Activated CD8-positive, alpha-beta memory T cell treated with anti-CD3 and anti-CD28 coated beads for 36 hours (primary cell): Measurements from ENCODE around the gene C2orf76. TPM values are rescaled to one million over a fixed set of nuclear protein-coding genes. Genes with fewer than 3 reads are reported as not detected.
"Not testable (repeated sequence)": the region's sequence is repeated elsewhere in the genome, so short reads cannot be mapped to it uniquely, and the experiment has no call there.

Experiments
- CTCF ChIA-PET: fragments of 350-600 bp; sonication (Branson Sonifier 250); formaldehyde crosslinking; loops from one replicate; lab custom pipeline; 2021; ENCODE audit warnings: antibody characterized with exemption; lab: Charles Lee
- POLR2A ChIA-PET: fragments of 350-600 bp; sonication (Branson Sonifier 250); formaldehyde crosslinking; loops from one replicate; lab custom pipeline; 2021; ENCODE audit warnings: antibody characterized with exemption; lab: Charles Lee
- total RNA-seq, 2 experiments: library from RNA; stranded (reverse); gene quantifications; one replicate each; pipeline ENCODE4 v1.2.3, GENCODE V29; 2021

C2orf76 gene
- total RNA-seq, 2 experiments from 2014 or later = 21.0 to 22.1 TPM

DNA sequence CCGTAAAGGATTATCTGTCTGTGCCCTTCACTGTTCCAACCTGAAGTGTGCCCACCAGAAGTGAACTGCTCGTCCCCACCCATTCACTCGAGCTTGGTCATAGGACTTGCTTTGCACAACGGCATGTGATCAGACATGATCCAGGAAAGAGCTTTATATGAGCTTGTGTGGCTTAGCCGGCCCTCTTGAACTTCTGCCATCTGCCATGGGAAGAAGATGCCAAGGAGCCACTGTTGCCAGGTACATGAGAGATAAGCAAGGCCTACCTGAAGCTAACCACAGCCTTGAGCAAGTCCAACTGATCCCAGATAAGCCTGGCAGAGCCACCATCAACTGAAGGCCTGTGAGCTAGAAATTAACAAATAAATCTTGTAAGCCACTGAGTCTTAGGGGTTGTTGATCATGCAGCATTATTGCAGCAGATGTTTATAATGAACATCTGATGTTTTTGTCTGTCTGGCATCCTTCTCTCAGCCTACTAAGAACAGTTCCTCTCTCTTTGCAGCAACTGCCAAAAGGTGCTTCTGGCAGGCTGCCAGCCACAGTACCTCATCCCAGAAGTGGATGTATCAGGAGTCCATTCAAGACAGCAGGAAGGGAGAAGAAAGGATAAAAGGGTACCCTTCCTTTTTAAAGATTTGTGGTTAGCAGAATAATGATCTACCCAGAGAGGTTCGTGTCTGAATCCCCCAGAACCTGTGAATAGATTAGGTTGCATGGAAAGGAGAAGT, 16.9 kb upstream of the C2orf76 start:
- CTCF ChIA-PET = no interaction called here
- POLR2A ChIA-PET = no interaction called here

DNA sequence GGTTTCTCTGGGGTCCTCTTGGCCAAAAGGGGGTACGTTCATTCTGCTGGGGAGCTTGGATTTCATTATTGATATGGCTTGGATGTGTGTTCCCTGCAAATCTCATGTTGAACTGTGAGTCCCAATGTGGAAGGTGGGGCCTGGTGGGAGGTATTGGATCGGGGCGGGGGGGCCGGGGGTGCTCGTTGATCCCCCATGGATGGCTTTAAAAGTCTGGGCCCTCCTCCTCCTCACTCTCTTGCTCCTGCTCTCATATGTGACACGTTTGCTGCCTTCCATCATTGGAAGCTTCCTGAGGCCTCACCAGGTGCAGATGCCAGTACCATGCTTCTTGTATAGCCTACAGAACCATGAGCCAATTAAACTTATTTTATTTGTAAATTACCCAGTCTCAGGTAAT, 11.9 kb upstream of the C2orf76 start:
- POLR2A ChIA-PET = no interaction called here
- CTCF ChIA-PET = no interaction called here

DNA sequence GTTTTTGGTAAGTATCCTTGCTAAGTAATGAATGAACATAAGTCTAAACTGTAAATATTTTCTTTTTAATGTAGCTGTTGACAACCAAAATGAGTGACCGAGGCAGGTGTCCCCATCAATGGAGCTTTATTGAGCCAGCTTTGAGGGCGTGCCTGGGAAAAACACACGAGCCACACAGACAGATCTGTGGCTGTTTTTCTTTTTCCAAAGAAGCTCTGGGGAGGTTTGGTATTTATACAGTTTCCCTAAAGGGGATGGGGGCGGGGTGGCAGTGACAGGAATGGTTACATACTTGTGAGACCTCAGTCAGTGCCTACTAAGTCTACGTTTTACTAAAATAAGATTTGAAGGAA, 11.3 kb upstream of the C2orf76 start:
- ChIA-PET CTCF (no interaction called here), POLR2A (no interaction called here)

- ChIA-PET CTCF (no interaction called here), POLR2A (no interaction called here)
These were observed 10.8 kb upstream of the C2orf76 start for GRCh38 chr2:119377294-119377992.

- POLR2A ChIA-PET = no interaction called here
- CTCF ChIA-PET = no interaction called here
These were observed 10.2 kb upstream of the C2orf76 start for GRCh38 chr2:119376810-119377209.

DNA sequence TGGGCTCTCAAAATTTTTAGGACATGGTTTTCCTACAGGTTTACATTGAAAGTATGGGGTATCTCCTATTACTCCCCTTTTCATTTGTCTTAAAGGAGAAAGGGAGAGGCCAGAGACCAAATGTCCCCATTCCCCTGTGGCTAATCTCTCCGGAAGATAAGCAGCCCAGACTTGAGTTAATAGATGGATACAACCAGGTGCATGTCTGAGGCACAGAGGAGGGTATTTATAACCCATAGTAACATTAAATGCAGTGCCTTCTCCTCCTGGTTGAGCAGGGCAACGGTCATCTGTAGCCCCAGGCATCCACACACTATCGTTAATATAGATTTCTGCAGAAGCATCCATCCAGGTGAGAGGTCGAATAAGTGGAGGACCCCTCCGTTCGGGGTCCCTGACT, 9.8 kb upstream of the C2orf76 start:
- POLR2A ChIA-PET, CTCF ChIA-PET: not testable (repeated sequence)

DNA sequence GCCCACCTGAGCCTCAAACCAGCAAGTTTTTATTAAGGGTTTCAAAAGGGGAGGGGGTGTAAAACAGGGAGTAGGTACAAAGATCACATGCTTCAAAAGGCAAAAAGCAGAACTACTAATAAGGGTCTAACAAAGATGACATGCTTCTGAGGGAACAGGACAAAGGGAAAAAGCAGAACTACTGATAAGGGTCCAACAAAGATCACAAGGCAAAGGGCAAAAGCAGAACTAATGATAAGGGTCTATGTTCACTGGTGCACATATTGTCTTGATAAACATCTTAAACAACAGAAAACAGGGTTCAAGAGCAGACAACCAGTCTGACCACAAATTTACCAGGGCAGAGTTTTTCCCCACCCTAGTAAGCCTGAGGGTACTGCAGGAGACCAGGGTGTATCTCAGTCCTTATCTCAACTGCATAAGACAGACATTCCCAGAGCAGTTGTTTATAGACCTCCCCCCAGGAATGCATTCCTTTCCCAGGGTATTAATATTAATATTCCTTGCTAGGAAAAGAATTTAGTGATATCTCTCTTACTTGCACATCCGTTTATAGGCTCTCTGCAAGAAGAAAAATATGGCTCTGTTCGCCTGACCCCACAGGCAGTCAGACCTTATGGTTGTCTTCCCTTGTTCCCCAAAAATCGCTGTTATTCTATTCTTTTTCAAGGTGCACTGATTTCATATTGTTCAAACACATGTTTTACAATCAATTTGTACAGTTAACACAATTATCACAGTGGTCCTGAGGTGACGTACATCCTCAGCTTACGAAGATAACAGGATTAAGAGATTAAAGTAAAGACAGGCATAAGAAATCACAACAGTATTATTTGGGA, 7.5 kb upstream of the C2orf76 start:
- POLR2A ChIA-PET, CTCF ChIA-PET: not testable (repeated sequence)

DNA sequence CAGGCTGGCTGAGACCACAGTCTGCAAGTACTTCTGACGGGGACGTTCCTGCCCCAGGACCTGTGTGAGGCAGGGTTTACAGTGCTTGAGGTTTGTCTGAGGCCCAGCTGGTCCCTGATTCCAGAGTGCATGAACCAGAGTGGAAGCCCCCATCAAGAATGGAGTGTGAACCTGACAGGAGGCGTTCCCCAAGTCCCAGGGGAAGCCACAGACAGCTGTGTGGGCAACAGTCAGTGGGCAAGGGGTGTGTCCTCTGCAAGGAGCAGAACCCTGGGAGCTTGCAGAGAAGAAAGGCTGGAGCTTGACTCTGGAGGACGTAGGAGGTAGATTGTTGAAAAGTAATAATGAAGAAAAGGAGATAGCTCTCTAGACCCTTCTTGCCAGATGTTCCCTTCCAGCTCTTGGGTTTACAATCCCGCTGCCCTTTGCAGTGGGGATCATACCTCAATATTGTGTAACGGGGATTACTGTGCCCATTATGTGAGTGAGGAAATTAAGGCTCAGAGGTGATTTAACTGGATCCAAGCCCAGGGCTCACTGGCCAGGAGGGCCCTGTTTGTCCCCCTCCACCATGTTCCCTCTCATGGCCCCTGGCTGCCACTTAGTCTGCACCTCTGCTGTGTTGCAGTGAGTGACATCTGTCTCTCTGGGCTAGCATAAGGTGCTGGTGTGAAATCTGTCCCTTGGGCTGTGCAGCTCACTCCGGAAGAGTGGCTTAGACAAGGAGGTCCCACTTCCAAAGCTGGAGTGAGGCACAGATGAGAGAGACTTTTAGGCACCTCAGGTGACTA, 6.3 kb upstream of the C2orf76 start:
- ChIA-PET POLR2A (no interaction called here), CTCF (no interaction called here)

- ChIA-PET POLR2A (no interaction called here), CTCF (no interaction called here)
These were observed 4.5 kb upstream of the C2orf76 start for GRCh38 chr2:119371111-119371510.

GRCh38 chr2:119369845-119370244, 3.2 kb upstream of the C2orf76 start:
- ChIA-PET CTCF (no interaction called here), POLR2A (no interaction called here)

- CTCF ChIA-PET = no interaction called here
- POLR2A ChIA-PET = interaction anchor here (2.1 kb wide), 1 partner anchor 311 kb away, joined by 7 read pairs; the partner anchor contains the start of gene TMEM177
These were observed 952 bp upstream of the C2orf76 start for GRCh38 chr2:119367472-119368099.

DNA sequence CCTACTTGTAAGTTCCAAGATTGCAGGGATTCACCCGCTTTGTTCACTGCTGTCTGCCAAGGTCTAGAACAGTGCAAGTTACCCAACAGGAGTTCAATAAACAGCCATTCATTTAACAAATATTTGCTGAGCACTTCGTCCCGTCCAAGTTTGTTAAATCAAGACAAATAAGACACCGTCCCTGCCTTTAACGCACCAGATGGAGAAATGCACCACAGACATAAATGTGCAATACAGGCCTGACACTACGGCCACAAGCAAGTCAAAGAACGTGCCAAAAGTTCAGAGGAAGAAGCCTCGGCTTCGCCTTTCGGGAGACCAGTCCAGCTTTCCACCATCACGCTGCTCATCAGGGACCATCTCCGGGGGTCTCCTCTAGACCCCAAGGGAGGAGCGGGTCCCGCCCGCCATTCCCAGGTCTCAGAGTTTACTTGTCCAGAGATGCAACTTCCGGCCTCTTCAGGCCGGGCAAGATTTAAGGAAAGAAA, 429 bp downstream of the C2orf76 start:
- ChIA-PET POLR2A (interaction anchor here (2.1 kb wide), 1 partner anchor 312 kb away, joined by 7 read pairs; the partner anchor contains the start of gene TMEM177), CTCF (no interaction called here)

DNA sequence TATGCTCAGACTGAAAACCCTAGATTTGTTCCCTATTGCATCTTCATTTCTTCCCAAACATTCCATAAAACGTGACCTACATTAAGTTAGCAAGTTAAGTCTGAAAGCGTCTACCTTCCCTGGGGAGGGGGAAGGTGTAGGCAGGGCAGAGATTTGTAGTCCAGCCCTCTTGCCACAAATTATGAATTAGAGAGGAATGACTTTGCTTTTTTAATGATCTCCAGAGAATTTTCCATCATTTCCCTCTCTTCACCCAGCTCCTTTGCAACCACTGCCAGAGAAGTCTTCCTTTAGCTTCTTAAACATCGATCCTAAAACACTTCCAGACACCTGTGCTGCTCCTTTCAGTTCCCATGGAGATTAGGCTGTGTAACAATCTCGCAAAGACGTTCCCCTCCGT, 1.2 kb downstream of the C2orf76 start:
- ChIA-PET POLR2A (no interaction called here), CTCF (no interaction called here)

DNA sequence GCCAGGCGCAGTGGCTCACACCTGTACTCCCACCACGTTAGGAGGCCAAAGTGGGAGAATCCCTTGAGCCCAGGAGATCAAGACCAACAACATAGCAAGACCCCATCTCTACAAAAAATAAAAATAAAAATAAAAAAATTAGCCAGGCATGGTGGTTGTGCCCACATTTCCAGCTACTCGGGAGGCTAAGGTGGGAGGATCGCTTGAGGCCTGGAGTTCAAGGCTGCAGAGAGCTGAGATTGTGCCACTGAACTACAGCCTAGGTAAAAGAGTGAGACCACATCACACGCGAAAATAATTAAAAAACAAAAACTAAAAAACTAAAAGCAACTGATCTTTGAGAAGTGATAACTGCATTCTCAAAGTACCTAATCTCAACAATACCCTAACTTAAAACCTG, 1.8 kb downstream of the C2orf76 start:
- CTCF ChIA-PET = no interaction called here
- POLR2A ChIA-PET = no interaction called here

DNA sequence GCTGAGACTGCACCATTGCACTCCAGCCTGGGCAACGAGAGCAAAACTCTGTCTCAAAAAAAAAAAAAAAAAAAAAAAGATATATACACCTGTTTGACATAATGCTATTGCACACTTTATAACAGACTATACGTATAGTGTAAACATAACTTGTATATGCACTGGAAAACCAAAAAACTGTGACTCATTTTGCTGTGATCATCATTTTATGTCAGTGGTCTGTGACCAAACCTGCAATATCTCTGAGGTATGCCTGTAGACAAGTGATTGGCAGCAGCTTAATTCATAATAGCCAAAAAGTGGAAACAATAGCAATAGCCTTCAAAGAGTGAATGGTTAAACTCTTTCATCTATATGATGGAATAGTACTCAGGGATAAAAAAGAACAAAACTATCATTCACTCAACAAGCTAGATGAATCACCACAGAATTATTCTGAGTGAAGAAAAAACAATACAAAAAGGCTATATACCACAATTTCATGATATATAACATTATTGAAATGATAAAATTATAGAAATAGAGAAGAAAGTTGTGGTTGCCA, 6.1 kb downstream of the C2orf76 start:
- ChIA-PET CTCF (no interaction called here), POLR2A (no interaction called here)

GRCh38 chr2:119359774-119360173, 6.9 kb downstream of the C2orf76 start:
- ChIA-PET CTCF (no interaction called here), POLR2A (no interaction called here)

- POLR2A ChIA-PET = no interaction called here
- CTCF ChIA-PET = no interaction called here
These were observed 11.8 kb downstream of the C2orf76 start for GRCh38 chr2:119354860-119355259.

- ChIA-PET CTCF (no interaction called here), POLR2A (no interaction called here)
These were observed 14.3 kb downstream of the C2orf76 start for GRCh38 chr2:119352357-119352756.
